Measurements from ENCODE around the gene CCNI.

The CCNI gene

GRCh38 chr4:76998251-76998901 is 77.4 kb downstream of the CCNI start:
- no peak for DNase-seq

GRCh38 chr4:76997532-76997931 is 78.3 kb downstream of the CCNI start:
- no peak for DNase-seq
